ENCODE data around the gene QRICH1. TPM values are rescaled to one million over a fixed set of nuclear protein-coding genes. Genes with fewer than 3 reads are reported as not detected.
A peak's percentile ranks its signal among the peaks of the same experiment; 100 is the strongest.

Gene QRICH1
- 52.0 and 54.0 TPM in 2 replicates for total RNA-seq

GRCh38 chr3:49093853-49094767 is at the start of gene QRICH1:
TSS of gene QRICH1 (minus strand) at chr3:49094071. CDS start at chr3:49077017, 17,054 bp downstream.
- peak; percentile 95 to 97 for DNase-seq (ENCODE audit: low read depth in 2 of 2)

GRCh38 chr3:49140080-49140479 is 46.2 kb upstream of the QRICH1 start:
- DNase-seq (ENCODE audit: low read depth in 2 of 2): no peak

- DNase-seq (ENCODE audit: low read depth in 2 of 2): no peak
These were observed 41.6 kb upstream of the QRICH1 start for GRCh38 chr3:49135499-49135898.

GRCh38 chr3:49134471-49135265 is 40.8 kb upstream of the QRICH1 start:
- no peak for DNase-seq (ENCODE audit: low read depth in 2 of 2)

- DNase-seq (ENCODE audit: low read depth in 2 of 2): peak; percentile 86 to 93
These were observed 39.5 kb upstream of the QRICH1 start for GRCh38 chr3:49133226-49133951.

GRCh38 chr3:49132437-49133225 is 38.8 kb upstream of the QRICH1 start, which contains the start of gene LAMB2:
TSS of gene LAMB2 (minus strand) at chr3:49133050. CDS start at chr3:49132867, 183 bp downstream.
- DNase-seq (ENCODE audit: low read depth in 2 of 2): peak; percentile 83

GRCh38 chr3:49132073-49132436 is 38.2 kb upstream of the QRICH1 start:
- DNase-seq (ENCODE audit: low read depth in 2 of 2): no peak

- no peak for DNase-seq (ENCODE audit: low read depth in 2 of 2)
These were observed 37.7 kb upstream of the QRICH1 start for GRCh38 chr3:49131576-49131975.

GRCh38 chr3:49131040-49131439 is 37.2 kb upstream of the QRICH1 start:
- DNase-seq (ENCODE audit: low read depth in 2 of 2): no peak

GRCh38 chr3:49124991-49125670 is 31.3 kb upstream of the QRICH1 start:
- no peak for DNase-seq (ENCODE audit: low read depth in 2 of 2)

GRCh38 chr3:49124203-49124602 is 30.3 kb upstream of the QRICH1 start:
- DNase-seq (ENCODE audit: low read depth in 2 of 2): no peak

- DNase-seq (ENCODE audit: low read depth in 2 of 2): no peak
These were observed 29.8 kb upstream of the QRICH1 start for GRCh38 chr3:49123687-49124086.

- DNase-seq (ENCODE audit: low read depth in 2 of 2): no peak
These were observed 29.1 kb upstream of the QRICH1 start for GRCh38 chr3:49122886-49123545.

- no peak for DNase-seq (ENCODE audit: low read depth in 2 of 2)
These were observed 28.6 kb upstream of the QRICH1 start for GRCh38 chr3:49122451-49122850.

- no peak for DNase-seq (ENCODE audit: low read depth in 2 of 2)
These were observed 28.2 kb upstream of the QRICH1 start for GRCh38 chr3:49122022-49122421.

- no peak for DNase-seq (ENCODE audit: low read depth in 2 of 2)
These were observed 27.4 kb upstream of the QRICH1 start for GRCh38 chr3:49121132-49121736.

- peak; percentile 84 to 92 for DNase-seq (ENCODE audit: low read depth in 2 of 2)
These were observed 26.7 kb upstream of the QRICH1 start, which contains the start of gene USP19 for GRCh38 chr3:49120438-49121131. TSS of gene USP19 (minus strand) at chr3:49120823. CDS start at chr3:49119145, 1,678 bp downstream.

GRCh38 chr3:49120096-49120437 is 26.2 kb upstream of the QRICH1 start:
- no peak for DNase-seq (ENCODE audit: low read depth in 2 of 2)

- DNase-seq (ENCODE audit: low read depth in 2 of 2): no peak
These were observed 25.6 kb upstream of the QRICH1 start for GRCh38 chr3:49119439-49119838.

Data from dermis microvascular lymphatic vessel endothelial cell (primary cell).